GM12892 (cell line): ENCODE results near the gene ISOC2.

Experiments used
- POLR2A ChIP-seq: IDR thresholded peaks from 2 replicates; pipeline ENCODE4 v1.6.1; 2011; ENCODE audit warnings: low read depth, low read length, control low read depth
- POLR2AphosphoS5 ChIP-seq: IDR thresholded peaks from 2 replicates; pipeline ENCODE4 v1.6.1; 2011; ENCODE audit warnings: low read depth, low read length, control low read depth
- TAF1 ChIP-seq: IDR thresholded peaks from 2 replicates; pipeline ENCODE4 v1.6.1; 2011; ENCODE audit warnings: low read depth, mild to moderate bottlenecking, control low read depth, low read length, borderline replicate concordance

DNA sequence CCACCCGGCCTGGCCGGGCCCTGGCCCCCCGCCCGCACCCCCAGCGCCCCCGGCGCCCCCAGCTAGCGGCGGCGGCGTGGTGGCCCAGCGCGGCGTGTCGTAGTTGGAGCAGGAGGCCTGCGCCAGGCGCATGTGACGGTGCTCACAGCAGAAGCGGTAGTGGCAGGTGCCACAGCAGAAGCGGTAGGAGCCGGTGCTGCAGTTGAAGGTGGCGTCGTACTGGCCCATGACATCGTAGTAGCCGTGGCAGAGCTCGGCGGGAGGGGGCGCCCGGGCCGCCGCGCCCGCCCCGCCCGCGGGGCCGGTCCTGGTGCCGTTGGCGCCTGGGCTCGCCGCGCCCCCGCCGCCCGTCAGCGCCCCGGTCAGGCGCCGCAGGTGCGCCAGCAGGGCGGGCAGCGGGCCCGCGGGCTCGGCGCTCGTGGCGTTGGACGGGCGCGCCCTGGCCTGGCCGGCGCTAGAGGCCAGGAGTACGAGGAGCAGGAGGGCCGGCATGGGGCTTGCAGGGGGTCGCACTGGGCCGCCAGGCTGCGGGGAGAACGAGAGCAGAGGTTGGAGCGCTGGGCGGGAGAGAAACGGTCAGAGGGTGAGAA is 19.0 kb downstream of the ISOC2 start:
- TF ChIP-seq POLR2A (no peak), POLR2AphosphoS5 (no peak), TAF1 (no peak)
